ENCODE results near the gene HHAT.

The HHAT gene

GRCh38 chr1:210325026-210325670, 3.6 kb upstream of the HHAT start:
- TF ChIP-seq CTCF (IDR thresholded peaks at IDR 0.05; ENCODE audit: insufficient read depth, low read length, poor library complexity, severe bottlenecking), result no peak

GRCh38 chr1:210328032-210328745, 513 bp upstream of the HHAT start:
- no peaks in the 10 kb centered on the region for H3K27me3 ChIP-seq (replicated peaks; ENCODE audit: control insufficient read depth, insufficient read depth, low read length)
- H3K4me3 ChIP-seq (replicated peaks; ENCODE audit: low read depth, low read length), result peak overlapping the region; percentile 85
- TF ChIP-seq CTCF (IDR thresholded peaks at IDR 0.05; ENCODE audit: insufficient read depth, low read length, poor library complexity, severe bottlenecking), result peak; percentile 8
- no peaks in the 10 kb centered on the region for H3K36me3 ChIP-seq (ENCODE audit: control insufficient read depth, insufficient read depth, low read length)
- DNase-seq (ENCODE audit: extremely low read depth, insufficient read length), result no peak

More at GRCh38 chr1:210325026-210325670, 3.6 kb upstream of the HHAT start:
- no peaks in the 10 kb centered on the region; the same call in 1 of the 2 replicates for H3K27me3 ChIP-seq (replicated peaks; ENCODE audit: control insufficient read depth, insufficient read depth, low read length)
- no peaks in the 10 kb centered on the region for H3K36me3 ChIP-seq (ENCODE audit: control insufficient read depth, insufficient read depth, low read length)
- H3K4me3 ChIP-seq (replicated peaks; ENCODE audit: low read depth, low read length), result no peak overlapping the region
- no peak for DNase-seq (ENCODE audit: extremely low read depth, insufficient read length)

GRCh38 chr1:210330279-210330866, 1.7 kb downstream of the HHAT start:
- no peak for TF ChIP-seq CTCF (IDR thresholded peaks at IDR 0.05; ENCODE audit: insufficient read depth, low read length, poor library complexity, severe bottlenecking)
- H3K36me3 ChIP-seq (ENCODE audit: control insufficient read depth, insufficient read depth, low read length), result no peaks in the 10 kb centered on the region
- H3K27me3 ChIP-seq (replicated peaks; ENCODE audit: control insufficient read depth, insufficient read depth, low read length), result no peaks in the 10 kb centered on the region
- no peak overlapping the region for H3K4me3 ChIP-seq (replicated peaks; ENCODE audit: low read depth, low read length)
- no peak for DNase-seq (ENCODE audit: extremely low read depth, insufficient read length)

- H3K4me3 ChIP-seq (replicated peaks; ENCODE audit: low read depth, low read length), result no peak overlapping the region
- TF ChIP-seq CTCF (IDR thresholded peaks at IDR 0.05; ENCODE audit: insufficient read depth, low read length, poor library complexity, severe bottlenecking), result no peak
- H3K36me3 ChIP-seq (ENCODE audit: control insufficient read depth, insufficient read depth, low read length), result no peaks in the 10 kb centered on the region
- H3K27me3 ChIP-seq (replicated peaks; ENCODE audit: control insufficient read depth, insufficient read depth, low read length), result no peaks in the 10 kb centered on the region
- DNase-seq (ENCODE audit: extremely low read depth, insufficient read length), result no peak
Observed at GRCh38 chr1:210332233-210332632, 3.5 kb downstream of the HHAT start.

GRCh38 chr1:210332719-210333398, 4.2 kb downstream of the HHAT start:
- no peaks in the 10 kb centered on the region for H3K36me3 ChIP-seq (ENCODE audit: control insufficient read depth, insufficient read depth, low read length)
- H3K27me3 ChIP-seq (replicated peaks; ENCODE audit: control insufficient read depth, insufficient read depth, low read length), result no peaks in the 10 kb centered on the region
- peak; percentile 78 for DNase-seq (ENCODE audit: extremely low read depth, insufficient read length)
- TF ChIP-seq CTCF (IDR thresholded peaks at IDR 0.05; ENCODE audit: insufficient read depth, low read length, poor library complexity, severe bottlenecking), result no peak
- no peak overlapping the region for H3K4me3 ChIP-seq (replicated peaks; ENCODE audit: low read depth, low read length)
